H9 (cell line): ENCODE data around the gene FTO. TPM values are rescaled to one million over a fixed set of nuclear protein-coding genes. Genes with fewer than 3 reads are reported as not detected.

Experiments
- DNase-seq: peaks from one replicate; pipeline ENCODE4 v3.0.0-alpha.2; 2017
- H2AFZ ChIP-seq: one replicate; pipeline ENCODE4 v1.6.1; 2013; ENCODE audit warnings: mild to moderate bottlenecking, low read length, control low read depth, moderate library complexity
- H2AK5ac ChIP-seq: 2 replicates; pipeline ENCODE4 v1.6.1; 2013; ENCODE audit warnings: low read length, control low read depth, mixed read lengths; ENCODE audit not compliant: insufficient read length
- H2BK120ac ChIP-seq: one replicate; pipeline ENCODE4 v1.6.1; 2013; ENCODE audit warnings: low read depth, mild to moderate bottlenecking, low read length, control low read depth, inconsistent platforms; ENCODE audit not compliant: poor library complexity, severe bottlenecking
- H2BK12ac ChIP-seq: 2 replicates; pipeline ENCODE4 v1.6.1; 2013; ENCODE audit warnings: low read length, control low read depth, mixed read lengths, low read depth; ENCODE audit not compliant: insufficient read length
- H2BK15ac ChIP-seq: 2 replicates; pipeline ENCODE4 v1.6.1; 2013; ENCODE audit warnings: low read depth, low read length, control low read depth
- H2BK20ac ChIP-seq: one replicate; pipeline ENCODE4 v1.6.1; 2013; ENCODE audit warnings: low read depth, mild to moderate bottlenecking, low read length, control low read depth, inconsistent platforms; ENCODE audit not compliant: poor library complexity, severe bottlenecking
- H2BK5ac ChIP-seq: 2 replicates; pipeline ENCODE4 v1.6.1; 2013; ENCODE audit warnings: low read length, control low read depth, mixed read lengths; ENCODE audit not compliant: insufficient read length
- H3K14ac ChIP-seq: 2 replicates; pipeline ENCODE4 v1.6.1; 2013; ENCODE audit warnings: low read length, control low read depth; ENCODE audit not compliant: insufficient read depth
- H3K18ac ChIP-seq: 2 replicates; pipeline ENCODE4 v1.6.1; 2013; ENCODE audit warnings: low read depth, mild to moderate bottlenecking, mixed read lengths, low read length, control low read depth; ENCODE audit not compliant: insufficient read length
- H3K23ac ChIP-seq: 2 replicates; pipeline ENCODE4 v1.6.1; 2013; ENCODE audit warnings: low read length, control low read depth, mixed read lengths, low read depth; ENCODE audit not compliant: insufficient read length
- H3K23me2 ChIP-seq: 2 replicates; pipeline ENCODE4 v1.6.1; 2013; ENCODE audit warnings: low read depth, mild to moderate bottlenecking, mixed read lengths, low read length, control low read depth; ENCODE audit not compliant: insufficient read length, poor library complexity, severe bottlenecking
- H3K27ac ChIP-seq: 2 replicates; pipeline ENCODE4 v1.5.1; 2013; ENCODE audit warnings: low read length, control low read depth, mixed read lengths, low read depth; ENCODE audit not compliant: insufficient read length
- H3K27me3 ChIP-seq: 2 replicates; pipeline ENCODE4 v1.6.1; 2013; ENCODE audit warnings: low read length, control low read depth, inconsistent platforms; ENCODE audit not compliant: insufficient read depth
- H3K4ac ChIP-seq: 2 replicates; pipeline ENCODE4 v1.6.1; 2013; ENCODE audit warnings: low read depth, mild to moderate bottlenecking, control low read depth, inconsistent platforms, low read length, moderate library complexity
- H3K4me1 ChIP-seq: 2 replicates; pipeline ENCODE4 v1.6.1; 2013; ENCODE audit warnings: low read length, control low read depth, inconsistent platforms; ENCODE audit not compliant: insufficient read depth
- H3K4me2 ChIP-seq: 2 replicates; pipeline ENCODE4 v1.6.1; 2013; ENCODE audit warnings: low read length, control low read depth, mixed read lengths; ENCODE audit not compliant: insufficient read length, insufficient read depth
- H3K56ac ChIP-seq: 2 replicates; pipeline ENCODE4 v1.6.1; 2013; ENCODE audit warnings: low read depth, mild to moderate bottlenecking, mixed read lengths, low read length, control low read depth; ENCODE audit not compliant: insufficient read length
- H3K79me1 ChIP-seq: 2 replicates; pipeline ENCODE4 v1.6.1; 2013; ENCODE audit warnings: low read depth, mild to moderate bottlenecking, moderate library complexity, low read length, control low read depth, inconsistent platforms; ENCODE audit not compliant: insufficient read depth, poor library complexity, severe bottlenecking
- H3K79me2 ChIP-seq: 2 replicates; pipeline ENCODE4 v1.6.1; 2013; ENCODE audit warnings: low read length, control low read depth, inconsistent platforms; ENCODE audit not compliant: insufficient read depth
- H3K9ac ChIP-seq: 2 replicates; pipeline ENCODE4 v1.6.1; 2013; ENCODE audit warnings: low read length, control low read depth, mixed read lengths; ENCODE audit not compliant: insufficient read length; ENCODE audit errors: extremely low read depth
- H3K9me3 ChIP-seq: one replicate; pipeline ENCODE4 v1.6.1; 2013; ENCODE audit warnings: low read depth, low read length, inconsistent platforms; ENCODE audit not compliant: control insufficient read depth
- H3T11ph ChIP-seq: one replicate; pipeline ENCODE4 v1.6.1; 2013; ENCODE audit warnings: mild to moderate bottlenecking, low read length, control low read depth, inconsistent platforms
- H4K20me1 ChIP-seq: one replicate; pipeline ENCODE4 v1.6.1; 2013; ENCODE audit not compliant: control insufficient read depth, insufficient read length, insufficient read depth
- H4K5ac ChIP-seq: 2 replicates; pipeline ENCODE4 v1.6.1; 2013; ENCODE audit warnings: low read depth, mild to moderate bottlenecking, mixed read lengths, low read length, control low read depth; ENCODE audit not compliant: insufficient read length
- H4K8ac ChIP-seq: replicated peaks from 2 replicates; pipeline ENCODE4 v1.6.1; 2013; ENCODE audit warnings: low read length, control low read depth, mixed read lengths, low read depth; ENCODE audit not compliant: insufficient read length
- H4K91ac ChIP-seq: 2 replicates; pipeline ENCODE4 v1.6.1; 2013; ENCODE audit warnings: low read depth, mild to moderate bottlenecking, moderate library complexity, mixed read lengths, low read length, control low read depth; ENCODE audit not compliant: insufficient read length
- H3K27ac Mint-ChIP-seq, 3 experiments: 2 replicates in 2 of 3; 3 replicates in 1 of 3; pipeline ENCODE4 v1.8.0; 2020 to 2021; ENCODE audit warnings: mixed read lengths in 3 of 3, mild to moderate bottlenecking in 1 of 3, moderate library complexity in 1 of 3
- H3K27me3 Mint-ChIP-seq: 2 replicates; pipeline ENCODE4 v1.8.0; 2021; ENCODE audit warnings: low read depth, mild to moderate bottlenecking, moderate library complexity, mixed read lengths
- H3K36me3 Mint-ChIP-seq, 3 experiments: 2 replicates in 2 of 3; 3 replicates in 1 of 3; pipeline ENCODE4 v1.8.0; 2020 to 2021; ENCODE audit warnings: low read depth in 3 of 3, mixed read lengths in 3 of 3; ENCODE audit not compliant: insufficient read depth in 1 of 3
- H3K4me1 Mint-ChIP-seq, 2 experiments: 2 replicates each; pipeline ENCODE4 v1.8.0; 2020; ENCODE audit warnings: mixed read lengths in 2 of 2
- H3K4me3 Mint-ChIP-seq, 2 experiments: 2 replicates in 1 of 2; 3 replicates in 1 of 2; pipeline ENCODE4 v1.8.0; 2020 to 2021; ENCODE audit warnings: mild to moderate bottlenecking in 2 of 2, mixed read lengths in 2 of 2, moderate library complexity in 1 of 2
- H3K9me3 Mint-ChIP-seq, 2 experiments: 2 replicates in 1 of 2; 3 replicates in 1 of 2; pipeline ENCODE4 v1.8.0; 2020; ENCODE audit warnings: mild to moderate bottlenecking in 2 of 2, mixed read lengths in 2 of 2, moderate library complexity in 1 of 2
- WGBS: extraction: QIAGEN DNeasy Blood & Tissue Kit; methylation state at CpG from one replicate; pipeline ENCODE4 v1.1.7; 2013; ENCODE audit warnings: missing lambda C conversion rate, low lambda C conversion rate, mixed read lengths; ENCODE audit not compliant: insufficient read length; ENCODE audit errors: extremely low coverage; 5-methylcytosine and 5-hydroxymethylcytosine counted together
- total RNA-seq: library from RNA; stranded (reverse); gene quantifications from 2 replicates; pipeline ENCODE4 v1.2.1, GENCODE V29; 2021
- TF ChIP-seq, protein P1 (sequence below): fragments of 200-600 bp; sonication (generic); conservative IDR thresholded peaks from 3 replicates; pipeline ENCODE4 v1.8.0; 2021; ENCODE audit warnings: antibody characterized with exemption, mild to moderate bottlenecking

The FTO gene
- total RNA-seq, 1 experiment from 2014 or later = 67.9 TPM

DNA sequence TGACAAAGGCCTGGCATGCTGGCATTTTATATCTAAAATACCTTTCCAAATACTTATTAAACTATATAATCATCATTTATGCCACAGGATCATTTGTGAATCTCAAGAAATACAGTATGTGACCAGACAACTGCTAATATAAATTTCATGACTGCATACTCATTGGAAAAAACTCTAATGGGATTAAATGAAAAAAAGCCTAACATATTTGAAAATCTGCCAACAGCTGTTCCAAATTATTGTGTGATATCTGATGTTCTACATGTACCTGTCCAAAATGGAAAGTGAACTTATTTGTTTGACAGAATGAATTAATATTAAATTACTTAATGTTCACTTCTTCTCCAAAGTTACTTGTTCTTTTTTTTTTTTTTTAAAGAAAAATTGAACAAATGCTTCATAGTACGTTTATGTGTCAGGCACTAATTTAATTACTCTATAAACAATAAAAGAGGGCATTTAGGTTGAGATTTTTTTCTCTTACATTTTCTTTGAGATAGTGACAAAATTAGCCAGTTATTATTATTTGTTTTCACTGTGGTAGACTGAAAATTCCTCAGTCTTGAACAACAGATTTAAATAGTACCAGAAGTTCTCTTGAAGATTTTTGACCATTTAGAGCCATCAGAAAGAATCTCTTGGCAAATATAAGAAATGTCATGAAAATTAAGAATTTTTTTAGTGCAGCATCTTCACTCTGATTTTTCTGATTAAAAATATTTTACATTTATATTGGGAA lies 114.0 kb downstream of the FTO start:
- Histone ChIP-seq H2AK5ac (no peak overlapping the region), H3K27me3 (no peaks in the 10 kb centered on the region), H3K9ac (no peak overlapping the region), H3K23me2 (no peaks in the 10 kb centered on the region), H2BK120ac (no peak overlapping the region), H2AFZ (no peak overlapping the region), H3K4me2 (no peak overlapping the region), H4K5ac (no peak overlapping the region), H4K91ac (no peak overlapping the region), H3K4ac (no peak overlapping the region), H3K56ac (no peak overlapping the region), H2BK20ac (no peak overlapping the region), H2BK15ac (no peak overlapping the region), H3K79me1 (no peaks in the 10 kb centered on the region), H2BK12ac (no peak overlapping the region), H3K9me3 (no peaks in the 10 kb centered on the region), H3T11ph (no peak overlapping the region), H4K20me1 (no peaks in the 10 kb centered on the region), H2BK5ac (no peak overlapping the region), H4K8ac (no peak overlapping the region), H3K14ac (no peak overlapping the region), H3K23ac (no peak overlapping the region), H3K79me2 (no peaks in the 10 kb centered on the region), H3K4me1 (no peaks in the 10 kb centered on the region), H3K27ac (no peak overlapping the region), H3K18ac (no peak overlapping the region)
- no peak for DNase-seq
- Mint-ChIP-seq H3K27me3 (no peaks in the 10 kb centered on the region), H3K27ac (no peak overlapping the region), H3K36me3 (peaks cover 0 to 7% (median 5%) of the 10 kb centered on the region in 3 experiments; a peak in 4 of 7 replicates), H3K4me3 (no peak overlapping the region), H3K4me1 (0 out of 4 replicates have a peak, but pooled peaks cover 0 to 8% of the 10 kb centered on the region in 2 experiments), H3K9me3 (no peaks in the 10 kb centered on the region)
- WGBS = no CpG with 5 or more reads among the region's 1 CpG
- TF ChIP-seq, protein P1, sequence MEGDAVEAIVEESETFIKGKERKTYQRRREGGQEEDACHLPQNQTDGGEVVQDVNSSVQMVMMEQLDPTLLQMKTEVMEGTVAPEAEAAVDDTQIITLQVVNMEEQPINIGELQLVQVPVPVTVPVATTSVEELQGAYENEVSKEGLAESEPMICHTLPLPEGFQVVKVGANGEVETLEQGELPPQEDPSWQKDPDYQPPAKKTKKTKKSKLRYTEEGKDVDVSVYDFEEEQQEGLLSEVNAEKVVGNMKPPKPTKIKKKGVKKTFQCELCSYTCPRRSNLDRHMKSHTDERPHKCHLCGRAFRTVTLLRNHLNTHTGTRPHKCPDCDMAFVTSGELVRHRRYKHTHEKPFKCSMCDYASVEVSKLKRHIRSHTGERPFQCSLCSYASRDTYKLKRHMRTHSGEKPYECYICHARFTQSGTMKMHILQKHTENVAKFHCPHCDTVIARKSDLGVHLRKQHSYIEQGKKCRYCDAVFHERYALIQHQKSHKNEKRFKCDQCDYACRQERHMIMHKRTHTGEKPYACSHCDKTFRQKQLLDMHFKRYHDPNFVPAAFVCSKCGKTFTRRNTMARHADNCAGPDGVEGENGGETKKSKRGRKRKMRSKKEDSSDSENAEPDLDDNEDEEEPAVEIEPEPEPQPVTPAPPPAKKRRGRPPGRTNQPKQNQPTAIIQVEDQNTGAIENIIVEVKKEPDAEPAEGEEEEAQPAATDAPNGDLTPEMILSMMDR = no peak
